ENCODE measurements around the gene RAB30.

RAB30 gene

GRCh38 chr11:82942376-82942775, 129.3 kb downstream of the RAB30 start:
- Histone ChIP-seq H4K20me1 (ENCODE audit: insufficient read depth, low read length) (no peaks in the 10 kb centered on the region), H3K4me3 (ENCODE audit: low read length) (no peak overlapping the region), H3K27ac (ENCODE audit: low read length) (no peak overlapping the region), H3K27me3 (ENCODE audit: low read depth, low read length) (no peaks in the 10 kb centered on the region), H3K4me1 (ENCODE audit: low read length) (no peaks in the 10 kb centered on the region), H3K9ac (ENCODE audit: low read length) (no peak overlapping the region), H3K9me3 (ENCODE audit: insufficient read depth, low read length) (no peaks in the 10 kb centered on the region), H3K36me3 (replicated peaks; ENCODE audit: low read depth, low read length) (peaks cover 39% of the 10 kb centered on the region), H2AFZ (ENCODE audit: low read depth, low read length) (no peak overlapping the region), H3K79me2 (ENCODE audit: low read length) (peaks cover 31% of the 10 kb centered on the region), H3K4me2 (ENCODE audit: low read length) (no peak overlapping the region)
- TF ChIP-seq, protein P1, sequence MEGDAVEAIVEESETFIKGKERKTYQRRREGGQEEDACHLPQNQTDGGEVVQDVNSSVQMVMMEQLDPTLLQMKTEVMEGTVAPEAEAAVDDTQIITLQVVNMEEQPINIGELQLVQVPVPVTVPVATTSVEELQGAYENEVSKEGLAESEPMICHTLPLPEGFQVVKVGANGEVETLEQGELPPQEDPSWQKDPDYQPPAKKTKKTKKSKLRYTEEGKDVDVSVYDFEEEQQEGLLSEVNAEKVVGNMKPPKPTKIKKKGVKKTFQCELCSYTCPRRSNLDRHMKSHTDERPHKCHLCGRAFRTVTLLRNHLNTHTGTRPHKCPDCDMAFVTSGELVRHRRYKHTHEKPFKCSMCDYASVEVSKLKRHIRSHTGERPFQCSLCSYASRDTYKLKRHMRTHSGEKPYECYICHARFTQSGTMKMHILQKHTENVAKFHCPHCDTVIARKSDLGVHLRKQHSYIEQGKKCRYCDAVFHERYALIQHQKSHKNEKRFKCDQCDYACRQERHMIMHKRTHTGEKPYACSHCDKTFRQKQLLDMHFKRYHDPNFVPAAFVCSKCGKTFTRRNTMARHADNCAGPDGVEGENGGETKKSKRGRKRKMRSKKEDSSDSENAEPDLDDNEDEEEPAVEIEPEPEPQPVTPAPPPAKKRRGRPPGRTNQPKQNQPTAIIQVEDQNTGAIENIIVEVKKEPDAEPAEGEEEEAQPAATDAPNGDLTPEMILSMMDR (IDR thresholded peaks at IDR 0.05; ENCODE audit: low read depth, low read length): no peak
- TF ChIP-seq EZH2phosphoT487 (IDR thresholded peaks at IDR 0.05; ENCODE audit: low read depth): no peak

- peaks cover 44% of the 10 kb centered on the region for H3K36me3 ChIP-seq (replicated peaks; ENCODE audit: low read depth, low read length)
- no peaks in the 10 kb centered on the region for H4K20me1 ChIP-seq (ENCODE audit: insufficient read depth, low read length)
- H3K79me2 ChIP-seq (ENCODE audit: low read length): peaks cover 28% of the 10 kb centered on the region
- no peak overlapping the region for H3K4me3 ChIP-seq (ENCODE audit: low read length)
- no peak overlapping the region for H3K27ac ChIP-seq (ENCODE audit: low read length)
- H3K9ac ChIP-seq (ENCODE audit: low read length): no peak overlapping the region
- H3K4me2 ChIP-seq (ENCODE audit: low read length): no peak overlapping the region
- no peak overlapping the region for H2AFZ ChIP-seq (ENCODE audit: low read depth, low read length)
- no peaks in the 10 kb centered on the region for H3K4me1 ChIP-seq (ENCODE audit: low read length)
- no peak for TF ChIP-seq EZH2phosphoT487 (IDR thresholded peaks at IDR 0.05; ENCODE audit: low read depth)
- TF ChIP-seq, protein P1 (IDR thresholded peaks at IDR 0.05; ENCODE audit: low read depth, low read length): no peak
- no peaks in the 10 kb centered on the region for H3K9me3 ChIP-seq (ENCODE audit: insufficient read depth, low read length)
- H3K27me3 ChIP-seq (ENCODE audit: low read depth, low read length): no peaks in the 10 kb centered on the region
Observed at GRCh38 chr11:82939456-82939855, 132.2 kb downstream of the RAB30 start.

GRCh38 chr11:82937554-82937953, 134.1 kb downstream of the RAB30 start:
- Histone ChIP-seq H3K27me3 (ENCODE audit: low read depth, low read length) (no peaks in the 10 kb centered on the region), H3K9me3 (ENCODE audit: insufficient read depth, low read length) (no peaks in the 10 kb centered on the region), H2AFZ (ENCODE audit: low read depth, low read length) (no peak overlapping the region), H3K36me3 (replicated peaks; ENCODE audit: low read depth, low read length) (peaks cover 55% of the 10 kb centered on the region), H3K4me2 (ENCODE audit: low read length) (no peak overlapping the region), H3K4me3 (ENCODE audit: low read length) (no peak overlapping the region), H4K20me1 (ENCODE audit: insufficient read depth, low read length) (no peaks in the 10 kb centered on the region), H3K9ac (ENCODE audit: low read length) (no peak overlapping the region), H3K4me1 (ENCODE audit: low read length) (no peaks in the 10 kb centered on the region), H3K79me2 (ENCODE audit: low read length) (peaks cover 28% of the 10 kb centered on the region), H3K27ac (ENCODE audit: low read length) (no peak overlapping the region)
- no peak for TF ChIP-seq EZH2phosphoT487 (IDR thresholded peaks at IDR 0.05; ENCODE audit: low read depth)
- TF ChIP-seq, protein P1 (IDR thresholded peaks at IDR 0.05; ENCODE audit: low read depth, low read length): no peak

GRCh38 chr11:82936261-82936660, 135.4 kb downstream of the RAB30 start:
- no peak overlapping the region for H3K4me3 ChIP-seq (ENCODE audit: low read length)
- peaks cover 35% of the 10 kb centered on the region for H3K79me2 ChIP-seq (ENCODE audit: low read length)
- H3K4me2 ChIP-seq (ENCODE audit: low read length): no peak overlapping the region
- no peaks in the 10 kb centered on the region for H3K27me3 ChIP-seq (ENCODE audit: low read depth, low read length)
- H3K9ac ChIP-seq (ENCODE audit: low read length): no peak overlapping the region
- no peak overlapping the region for H2AFZ ChIP-seq (ENCODE audit: low read depth, low read length)
- no peaks in the 10 kb centered on the region for H3K4me1 ChIP-seq (ENCODE audit: low read length)
- no peaks in the 10 kb centered on the region for H4K20me1 ChIP-seq (ENCODE audit: insufficient read depth, low read length)
- H3K36me3 ChIP-seq (replicated peaks; ENCODE audit: low read depth, low read length): peaks cover 55% of the 10 kb centered on the region
- TF ChIP-seq, protein P1 (IDR thresholded peaks at IDR 0.05; ENCODE audit: low read depth, low read length): no peak
- no peak for TF ChIP-seq EZH2phosphoT487 (IDR thresholded peaks at IDR 0.05; ENCODE audit: low read depth)
- H3K27ac ChIP-seq (ENCODE audit: low read length): no peak overlapping the region
- H3K9me3 ChIP-seq (ENCODE audit: insufficient read depth, low read length): no peaks in the 10 kb centered on the region
